Hepatocyte (in vitro differentiated cells): Measurements from ENCODE around the gene HMGN4. TPM values are rescaled to one million over a fixed set of nuclear protein-coding genes. Genes with fewer than 3 reads are reported as not detected.

Experiments
- DNase-seq: peaks from one replicate; pipeline ENCODE4 v3.0.0-alpha.2; 2016; ENCODE audit warnings: low spot score
- H2AFZ ChIP-seq: fragments of 200-600 bp; sonication (generic); 2 replicates; pipeline ENCODE4 v1.6.0; 2016; ENCODE audit warnings: antibody characterized with exemption, mild to moderate bottlenecking
- H3K27ac ChIP-seq: fragments of 200-600 bp; sonication (generic); 2 replicates; pipeline ENCODE4 v1.5.1; 2016; ENCODE audit warnings: mild to moderate bottlenecking
- H3K27me3 ChIP-seq: fragments of 200-600 bp; sonication (generic); 2 replicates; pipeline ENCODE4 v1.6.1; 2016
- H3K36me3 ChIP-seq: fragments of 200-600 bp; sonication (generic); replicated peaks from 2 replicates; pipeline ENCODE4 v1.5.1; 2016; ENCODE audit warnings: low read depth; ENCODE audit not compliant: insufficient read depth
- H3K4me1 ChIP-seq: fragments of 200-600 bp; sonication (generic); 2 replicates; pipeline ENCODE4 v1.5.1; 2016; ENCODE audit warnings: mild to moderate bottlenecking, moderate library complexity; ENCODE audit not compliant: insufficient read depth
- H3K4me2 ChIP-seq: fragments of 200-600 bp; sonication (generic); 2 replicates; pipeline ENCODE4 v1.6.0; 2016
- H3K4me3 ChIP-seq: fragments of 200-600 bp; sonication (generic); 2 replicates; pipeline ENCODE4 v1.5.1; 2016; ENCODE audit warnings: mild to moderate bottlenecking
- H3K79me2 ChIP-seq: fragments of 200-600 bp; sonication (generic); 2 replicates; pipeline ENCODE4 v1.6.0; 2017; ENCODE audit warnings: mild to moderate bottlenecking
- H3K9me2 ChIP-seq: fragments of 200-600 bp; sonication (generic); replicated peaks from 2 replicates; pipeline ENCODE4 v1.6.0; 2017; ENCODE audit warnings: mild to moderate bottlenecking; ENCODE audit not compliant: insufficient read depth
- H3K9me3 ChIP-seq: fragments of 200-600 bp; sonication (generic); 2 replicates; pipeline ENCODE4 v1.5.1; 2016; ENCODE audit warnings: low read depth, mild to moderate bottlenecking
- H4K20me1 ChIP-seq: fragments of 200-600 bp; sonication (generic); 2 replicates; pipeline ENCODE4 v1.6.0; 2016; ENCODE audit warnings: mild to moderate bottlenecking; ENCODE audit not compliant: insufficient read depth, poor library complexity, severe bottlenecking
- EZH2 ChIP-seq: fragments of 200-600 bp; sonication (generic); IDR thresholded peaks from 2 replicates; pipeline ENCODE4 v1.6.1; 2016; ENCODE audit warnings: antibody characterized with exemption, mild to moderate bottlenecking, borderline replicate concordance
- EZH2phosphoT487 ChIP-seq: fragments of 200-600 bp; sonication (generic); IDR thresholded peaks from one replicate; pipeline ENCODE4 v1.6.1; 2018; ENCODE audit warnings: antibody characterized with exemption, mild to moderate bottlenecking, low read depth, moderate library complexity; ENCODE audit not compliant: unreplicated experiment, severe bottlenecking
- WGBS: methylation state at CpG from one replicate; pipeline ENCODE4 v1.1.6; 2016; ENCODE audit warnings: low lambda C conversion rate; ENCODE audit errors: missing lambda C conversion rate; 5-methylcytosine and 5-hydroxymethylcytosine counted together
- polyA plus RNA-seq: library from polyadenylated mRNA; unstranded; fragments of >200 nt; fragmentation: Nextera tagmentation; extraction: Ambion mirVana; gene quantifications from 2 replicates; pipeline ENCODE4 v1.2.1, GENCODE V29; 2016
- total RNA-seq: library from RNA; depleted of rRNA; stranded (reverse); fragments of >200 nt; gene quantifications from 2 replicates; pipeline ENCODE4 v1.2.3, GENCODE V29; 2014
- TF ChIP-seq, protein P1 (sequence below): fragments of 200-600 bp; sonication (generic); IDR thresholded peaks from 2 replicates; pipeline ENCODE4 v1.5.1; 2016; ENCODE audit warnings: antibody characterized with exemption, mild to moderate bottlenecking; ENCODE audit not compliant: poor library complexity

Gene HMGN4
- total and polyA plus RNA-seq, 2 experiments from 2014 or later: 41.2 to 53.5 TPM

DNA sequence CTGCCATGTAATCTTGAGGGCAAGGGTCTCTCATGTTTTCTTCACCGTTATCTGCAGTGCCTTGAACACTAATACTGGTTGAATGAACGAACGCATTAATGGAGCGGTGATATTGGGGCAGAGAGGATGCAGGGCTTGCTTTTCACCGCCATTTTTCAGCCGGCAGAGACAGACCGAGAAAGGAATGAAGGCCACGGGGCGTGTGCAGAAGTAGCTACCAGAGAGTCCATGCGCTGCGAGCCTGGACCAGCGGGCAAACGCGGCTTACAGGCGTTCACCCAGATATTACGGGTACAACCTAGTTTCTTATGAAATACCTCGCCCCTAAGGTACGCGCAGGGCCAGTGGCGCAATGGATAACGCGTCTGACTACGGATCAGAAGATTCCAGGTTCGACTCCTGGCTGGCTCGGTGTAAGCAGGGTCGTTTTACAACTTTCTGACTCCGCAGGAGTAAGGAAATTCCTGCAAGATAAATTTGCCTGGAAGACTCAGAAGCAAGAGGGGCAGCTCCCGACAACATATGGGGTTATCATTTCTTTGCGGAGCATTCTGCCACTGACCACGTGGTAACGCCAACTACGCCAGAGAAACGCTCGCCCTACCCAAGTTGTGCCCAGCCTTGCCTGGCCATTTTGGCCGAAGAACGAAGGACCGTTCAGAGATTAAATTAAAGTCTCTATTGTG is 863 bp upstream of the HMGN4 start:
- under 1% methylated on average over 37 of the region's 37 CpGs for WGBS
- TF ChIP-seq, protein P1, sequence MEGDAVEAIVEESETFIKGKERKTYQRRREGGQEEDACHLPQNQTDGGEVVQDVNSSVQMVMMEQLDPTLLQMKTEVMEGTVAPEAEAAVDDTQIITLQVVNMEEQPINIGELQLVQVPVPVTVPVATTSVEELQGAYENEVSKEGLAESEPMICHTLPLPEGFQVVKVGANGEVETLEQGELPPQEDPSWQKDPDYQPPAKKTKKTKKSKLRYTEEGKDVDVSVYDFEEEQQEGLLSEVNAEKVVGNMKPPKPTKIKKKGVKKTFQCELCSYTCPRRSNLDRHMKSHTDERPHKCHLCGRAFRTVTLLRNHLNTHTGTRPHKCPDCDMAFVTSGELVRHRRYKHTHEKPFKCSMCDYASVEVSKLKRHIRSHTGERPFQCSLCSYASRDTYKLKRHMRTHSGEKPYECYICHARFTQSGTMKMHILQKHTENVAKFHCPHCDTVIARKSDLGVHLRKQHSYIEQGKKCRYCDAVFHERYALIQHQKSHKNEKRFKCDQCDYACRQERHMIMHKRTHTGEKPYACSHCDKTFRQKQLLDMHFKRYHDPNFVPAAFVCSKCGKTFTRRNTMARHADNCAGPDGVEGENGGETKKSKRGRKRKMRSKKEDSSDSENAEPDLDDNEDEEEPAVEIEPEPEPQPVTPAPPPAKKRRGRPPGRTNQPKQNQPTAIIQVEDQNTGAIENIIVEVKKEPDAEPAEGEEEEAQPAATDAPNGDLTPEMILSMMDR: no peak
- TF ChIP-seq EZH2phosphoT487 (no peak), EZH2 (no peak)
- H3K36me3 ChIP-seq: no peaks in the 10 kb centered on the region
- H3K27me3 ChIP-seq: no peaks in the 10 kb centered on the region
- H3K9me3 ChIP-seq: no peaks in the 10 kb centered on the region
- no peaks in the 10 kb centered on the region for H4K20me1 ChIP-seq
- H3K4me1 ChIP-seq: peaks cover 12% of the 10 kb centered on the region
- H3K4me3 ChIP-seq: peak overlapping the region; percentile 54
- DNase-seq: peak; percentile 95
- peak overlapping the region; percentile 97 for H3K27ac ChIP-seq
- H2AFZ ChIP-seq: peak overlapping the region; percentile 69
- H3K4me2 ChIP-seq: peak overlapping the region; percentile 75
- no peaks in the 10 kb centered on the region for H3K9me2 ChIP-seq
- H3K79me2 ChIP-seq: peaks cover 35% of the 10 kb centered on the region

GRCh38 chr6:26538572-26538902 is 371 bp downstream of the HMGN4 start:
- TF ChIP-seq EZH2 (no peak), EZH2phosphoT487 (no peak)
- TF ChIP-seq, protein P1: no peak
- H3K4me1 ChIP-seq: peaks cover 12% of the 10 kb centered on the region
- H2AFZ ChIP-seq: peak overlapping the region; percentile 63
- H3K9me2 ChIP-seq: no peaks in the 10 kb centered on the region
- no peak for DNase-seq
- no peaks in the 10 kb centered on the region for H4K20me1 ChIP-seq
- H3K36me3 ChIP-seq: no peaks in the 10 kb centered on the region
- H3K79me2 ChIP-seq: peaks cover 40% of the 10 kb centered on the region
- H3K9me3 ChIP-seq: no peaks in the 10 kb centered on the region
- under 1% methylated on average over 15 of the region's 15 CpGs for WGBS
- peak overlapping the region; percentile 97 for H3K27ac ChIP-seq
- peak overlapping the region; percentile 75 for H3K4me2 ChIP-seq
- no peaks in the 10 kb centered on the region for H3K27me3 ChIP-seq
- H3K4me3 ChIP-seq: peak overlapping the region; percentile 43

- H3K27ac ChIP-seq: peak overlapping the region; percentile 97
- peaks cover 40% of the 10 kb centered on the region for H3K79me2 ChIP-seq
- H3K4me2 ChIP-seq: peak overlapping the region; percentile 75
- peak overlapping the region; percentile 43 for H3K4me3 ChIP-seq
- TF ChIP-seq, protein P1: no peak
- DNase-seq: no peak
- H3K36me3 ChIP-seq: no peaks in the 10 kb centered on the region
- no peaks in the 10 kb centered on the region for H3K9me3 ChIP-seq
- H3K4me1 ChIP-seq: peaks cover 12% of the 10 kb centered on the region
- no peaks in the 10 kb centered on the region for H3K9me2 ChIP-seq
- H2AFZ ChIP-seq: peak overlapping the region; percentile 63
- H4K20me1 ChIP-seq: no peaks in the 10 kb centered on the region
- H3K27me3 ChIP-seq: no peaks in the 10 kb centered on the region
- WGBS: 65% methylated on average over 16 of the region's 16 CpGs
These were observed 977 bp downstream of the HMGN4 start for GRCh38 chr6:26539071-26539615.
